HG03280 (cell line): Measurements from ENCODE around the gene KIAA0513.

ENCODE experiments used
- ATAC-seq: cut with Tn5 transposase; IDR thresholded peaks from one replicate; pipeline ENCODE4 v1.9.1; 2021; ENCODE audit warnings: mild to moderate bottlenecking, moderate library complexity; ENCODE audit not compliant: unreplicated experiment

KIAA0513 gene

DNA sequence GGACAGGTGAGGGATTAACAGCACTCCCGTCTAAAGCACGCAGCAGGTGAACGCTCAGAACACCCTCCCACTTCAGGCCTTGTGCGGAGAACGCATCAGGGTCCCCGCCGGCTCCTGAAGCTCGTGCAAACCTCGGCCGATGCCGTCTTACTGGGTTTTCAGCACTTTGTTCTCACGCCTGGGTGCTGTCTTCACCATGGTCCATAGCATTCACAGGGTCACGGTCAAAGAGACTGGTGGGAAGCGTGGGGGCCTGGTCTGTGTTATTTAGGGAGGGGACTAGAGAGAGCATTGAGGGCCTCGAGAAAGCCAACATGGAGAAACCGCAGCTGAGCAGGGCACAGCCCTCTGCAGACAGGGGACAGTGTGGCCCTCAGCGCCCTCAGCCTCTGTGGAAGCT, 58.1 kb downstream of the KIAA0513 start:
- ATAC-seq, result no peak

DNA sequence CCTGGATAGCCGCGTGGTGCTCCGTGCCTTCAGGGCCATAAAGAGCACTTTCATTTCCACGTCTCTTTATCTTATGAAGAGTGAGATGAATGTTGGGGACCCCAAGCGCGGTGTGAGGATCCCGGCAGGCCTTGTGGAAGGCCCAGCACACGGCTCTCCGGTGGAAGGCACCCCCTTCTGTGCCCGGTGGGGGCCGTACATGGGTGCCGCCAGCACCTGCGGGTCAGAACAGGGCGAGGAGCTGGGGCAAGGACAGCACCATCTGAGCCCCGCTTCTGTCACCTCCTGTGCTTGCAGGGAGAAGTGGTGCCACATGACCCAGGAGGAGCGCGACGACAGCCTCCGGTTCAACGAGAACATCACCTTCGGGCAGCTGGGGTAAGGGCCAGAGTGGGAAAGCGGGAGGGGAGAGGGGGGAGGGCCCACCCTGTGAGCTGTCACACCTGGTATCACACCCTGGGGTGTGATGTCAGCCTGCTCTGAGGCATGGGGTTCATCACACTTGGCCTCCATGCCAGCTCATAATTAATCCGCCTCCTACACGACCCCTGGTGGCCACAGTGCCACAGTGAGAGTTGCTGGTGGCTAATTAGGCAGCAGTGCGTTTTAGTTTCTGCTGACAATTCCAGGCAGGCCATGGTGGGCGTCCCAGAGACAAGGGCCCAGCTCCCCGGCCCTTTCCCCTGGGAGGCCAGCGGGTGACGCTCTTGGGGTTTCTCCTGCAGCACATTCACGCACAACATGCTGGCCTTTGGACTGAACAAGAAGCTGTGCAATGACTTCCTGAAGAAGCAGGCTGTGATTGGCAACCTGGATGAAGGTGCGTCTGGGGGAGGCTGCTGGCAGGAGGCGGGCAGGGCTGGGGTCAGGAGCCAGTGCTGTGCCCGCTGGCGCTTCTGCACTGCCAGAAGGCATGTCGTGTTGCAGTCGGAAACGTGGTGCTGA, 59.0 kb downstream of the KIAA0513 start:
- peak; percentile 51 for ATAC-seq

DNA sequence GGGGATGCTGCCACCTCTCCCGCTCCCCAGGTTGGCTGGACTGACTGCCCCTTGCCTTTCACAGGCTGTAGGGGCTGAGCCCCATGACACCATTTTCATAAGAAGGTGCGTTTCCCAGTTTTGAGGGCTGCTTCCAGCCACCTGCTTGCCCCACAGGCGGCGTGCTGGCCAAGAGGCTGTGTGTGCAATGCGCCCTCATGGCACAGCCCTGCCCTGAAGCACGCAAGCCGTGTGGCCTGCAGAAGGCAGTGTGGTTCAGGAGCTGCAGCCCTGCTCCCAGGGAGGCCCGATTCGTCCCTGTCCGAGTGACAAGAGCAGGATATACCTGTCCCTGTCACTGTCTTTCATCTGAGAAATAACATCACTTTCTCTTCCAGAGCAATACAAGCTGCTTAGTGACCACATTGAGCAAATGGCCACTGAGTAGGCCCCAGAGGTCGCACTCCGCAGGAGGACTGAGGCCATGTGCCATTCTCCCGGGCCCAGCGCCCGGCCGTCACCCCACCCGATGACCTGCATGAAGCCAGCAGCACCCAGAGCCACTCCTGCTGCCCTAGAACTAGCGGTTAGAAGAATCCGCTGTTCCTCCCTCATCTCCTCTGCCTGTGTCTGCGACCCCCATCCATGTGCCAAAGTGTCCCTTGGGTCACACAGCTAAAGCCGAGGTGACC, 60.4 kb downstream of the KIAA0513 start:
- no peak for ATAC-seq

DNA sequence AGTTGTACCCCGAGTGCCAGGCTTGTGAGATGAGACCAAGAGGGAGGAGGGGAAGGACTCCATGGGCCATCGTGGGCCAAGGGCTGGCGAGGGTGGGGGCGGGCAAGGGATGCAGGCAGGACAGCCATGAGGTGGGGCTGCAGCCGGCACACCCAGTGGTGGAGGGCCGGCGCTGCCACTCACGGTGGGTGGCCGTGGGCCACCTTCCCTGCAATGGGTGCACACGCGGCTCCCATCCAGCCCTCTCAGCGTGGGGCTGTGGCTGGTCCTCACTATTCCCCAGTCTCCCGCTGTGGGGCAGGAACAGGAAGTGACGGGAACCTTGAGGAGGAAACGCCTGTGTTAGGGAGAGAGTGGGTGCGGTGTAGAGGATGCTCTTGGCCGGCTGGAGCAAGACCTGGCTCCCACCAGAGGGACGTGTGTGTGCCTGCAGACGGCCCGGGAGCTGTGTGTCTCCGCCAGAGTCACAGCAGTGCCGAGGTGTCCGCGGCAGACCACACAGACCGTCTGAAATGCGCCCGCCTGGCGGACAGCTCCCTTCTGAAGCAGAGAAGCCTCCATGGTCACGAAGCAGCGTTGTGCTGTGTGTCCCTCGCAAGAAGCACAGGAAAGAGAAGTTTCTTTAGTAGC, 61.1 kb downstream of the KIAA0513 start:
- no peak for ATAC-seq

DNA sequence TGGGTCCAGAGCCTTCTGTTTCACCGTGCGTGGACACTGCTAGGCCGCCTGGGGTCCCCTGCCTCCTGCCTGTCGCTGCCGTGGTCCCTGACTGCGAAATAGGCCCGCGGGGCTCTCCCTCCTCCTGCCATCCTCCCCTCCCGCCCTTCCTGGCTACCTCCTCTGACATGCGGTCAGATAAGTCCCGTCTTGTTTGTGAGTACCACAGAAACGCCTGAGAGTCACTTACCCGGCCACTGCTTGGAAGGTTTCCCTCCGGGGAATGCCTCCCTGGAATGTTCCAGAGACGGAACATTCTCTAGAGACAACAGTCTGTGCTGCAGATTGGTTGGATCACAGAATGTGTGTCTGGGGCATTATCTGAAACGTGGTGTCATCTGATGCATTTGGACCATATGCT, 61.9 kb downstream of the KIAA0513 start:
- no peak for ATAC-seq

DNA sequence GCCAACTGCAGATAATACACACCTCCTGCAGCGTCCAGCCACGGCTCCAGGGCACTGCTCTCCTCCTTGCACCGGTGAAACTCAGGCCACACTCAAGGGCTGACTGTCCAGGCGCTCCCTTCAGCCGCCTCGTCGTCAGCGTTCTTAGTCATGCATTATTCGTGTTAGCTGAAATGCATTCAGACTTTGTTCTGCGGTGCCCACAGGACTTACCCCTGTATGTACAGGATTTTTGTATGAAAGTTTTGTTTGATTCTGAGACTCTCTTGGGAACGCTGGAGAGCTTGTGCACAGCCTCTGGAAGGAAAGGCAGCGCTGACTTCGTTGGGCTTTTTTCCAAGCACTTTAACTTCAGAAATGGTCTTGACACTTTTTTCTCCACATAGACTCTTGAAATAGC, 62.6 kb downstream of the KIAA0513 start:
- ATAC-seq, result no peak

DNA sequence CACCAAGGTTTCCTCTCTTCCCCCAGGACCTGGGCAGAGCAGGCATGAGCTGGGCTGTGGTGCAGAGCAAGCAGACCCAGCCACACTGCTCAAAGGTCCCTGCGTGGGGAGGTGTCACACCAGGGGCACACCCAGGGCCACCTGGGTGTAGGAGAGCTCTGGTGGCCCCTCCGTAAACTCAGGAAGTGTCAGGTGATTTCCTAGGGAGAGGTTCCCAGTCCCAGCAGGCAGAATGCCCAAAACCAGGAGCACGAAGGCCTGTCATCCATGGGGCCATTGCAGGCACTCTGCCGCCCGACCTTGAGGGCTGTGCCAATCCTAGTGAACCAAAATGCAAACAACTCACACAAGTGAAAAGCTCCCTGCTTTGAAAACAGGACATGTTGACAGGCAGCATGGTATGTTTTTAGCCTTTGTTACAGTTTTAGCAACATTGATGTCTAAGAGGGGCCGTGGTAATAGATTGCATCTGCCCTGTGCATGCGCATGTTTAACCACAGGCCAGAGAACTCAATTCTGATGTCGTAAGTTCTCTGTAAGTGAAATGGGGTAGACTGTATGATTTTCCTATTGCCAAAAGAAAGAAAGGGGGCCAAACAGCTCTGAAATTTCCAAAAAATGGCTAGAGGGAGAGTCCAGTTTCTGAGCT, 63.4 kb downstream of the KIAA0513 start:
- no peak for ATAC-seq

DNA sequence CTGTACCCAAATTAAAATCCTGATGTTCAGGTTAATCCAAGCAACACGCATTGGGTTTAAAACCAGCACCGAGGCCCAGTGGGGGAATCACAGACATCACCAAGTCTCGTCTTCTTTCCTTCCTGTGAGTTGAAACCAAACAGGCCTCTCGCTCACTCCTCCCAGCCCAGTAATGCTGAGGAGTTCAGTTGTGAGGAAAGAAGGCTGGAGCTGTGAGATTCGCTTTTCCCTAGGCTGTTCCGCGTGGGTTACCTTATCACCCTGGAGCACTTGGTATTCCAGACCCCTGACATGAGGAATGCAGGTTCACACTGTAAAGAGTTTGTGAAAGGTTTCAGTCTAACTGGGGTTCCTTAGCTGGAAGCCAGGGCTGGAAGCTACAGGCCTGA, 63.9 kb downstream of the KIAA0513 start:
- ATAC-seq, result no peak

DNA sequence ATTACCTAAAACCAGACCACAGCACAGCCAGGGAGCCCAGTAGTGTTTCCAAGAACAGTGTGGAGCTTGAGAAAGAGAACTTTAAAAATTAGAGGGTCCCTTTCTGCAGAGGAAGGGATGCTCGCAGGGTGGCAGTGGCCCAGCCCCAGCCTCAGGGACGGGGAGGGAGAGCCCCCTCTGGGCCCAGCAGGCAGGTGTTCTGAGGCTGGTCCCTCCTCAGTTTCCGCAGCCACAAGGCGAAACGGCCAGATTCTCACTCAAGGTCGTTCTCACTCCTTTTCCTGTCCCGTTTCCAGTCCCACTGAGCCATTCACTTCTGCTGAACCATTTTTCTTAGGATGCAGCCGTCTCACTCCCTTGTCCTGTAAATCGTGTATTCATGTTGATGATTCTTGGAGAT, 64.7 kb downstream of the KIAA0513 start:
- no peak for ATAC-seq

DNA sequence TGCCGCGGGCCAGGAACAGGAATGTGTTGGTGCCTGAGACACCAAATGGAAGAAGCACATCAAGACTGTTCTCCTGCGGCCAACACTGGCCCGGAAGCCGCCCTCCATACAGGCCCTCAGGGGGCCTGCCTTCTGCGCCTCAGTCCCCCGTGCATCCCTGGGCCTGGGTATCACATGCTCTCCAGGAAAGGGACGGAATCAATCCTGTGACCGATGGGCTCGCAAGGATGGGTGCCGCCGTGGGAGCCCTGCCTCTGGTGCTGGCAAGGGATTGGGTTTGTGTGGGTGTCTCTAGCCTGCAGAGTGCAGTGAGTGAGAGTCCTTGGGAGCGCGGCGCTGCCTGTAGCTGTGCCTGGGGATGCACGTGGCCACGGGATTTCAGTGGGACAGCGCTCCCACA, 65.3 kb downstream of the KIAA0513 start:
- ATAC-seq, result no peak

DNA sequence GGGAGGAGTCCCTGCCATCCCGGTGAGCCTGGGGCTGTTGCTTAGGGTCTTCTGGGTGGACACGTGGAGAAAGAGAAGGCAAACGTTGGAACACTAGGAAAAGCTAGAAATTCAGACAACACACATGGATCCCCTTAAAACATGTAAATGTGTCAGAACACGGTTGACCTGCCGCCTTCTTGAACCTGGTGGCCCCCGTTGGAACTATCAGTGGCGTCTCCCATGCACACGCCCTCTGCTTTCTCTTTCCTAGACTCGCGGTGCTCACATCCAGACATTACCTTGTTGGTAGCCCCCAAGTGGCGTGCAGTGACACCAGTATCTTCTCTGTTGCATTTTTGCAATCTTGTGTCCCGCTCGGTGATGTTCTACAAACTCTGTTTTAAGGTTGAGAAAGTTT, 66.1 kb downstream of the KIAA0513 start:
- ATAC-seq, result no peak

DNA sequence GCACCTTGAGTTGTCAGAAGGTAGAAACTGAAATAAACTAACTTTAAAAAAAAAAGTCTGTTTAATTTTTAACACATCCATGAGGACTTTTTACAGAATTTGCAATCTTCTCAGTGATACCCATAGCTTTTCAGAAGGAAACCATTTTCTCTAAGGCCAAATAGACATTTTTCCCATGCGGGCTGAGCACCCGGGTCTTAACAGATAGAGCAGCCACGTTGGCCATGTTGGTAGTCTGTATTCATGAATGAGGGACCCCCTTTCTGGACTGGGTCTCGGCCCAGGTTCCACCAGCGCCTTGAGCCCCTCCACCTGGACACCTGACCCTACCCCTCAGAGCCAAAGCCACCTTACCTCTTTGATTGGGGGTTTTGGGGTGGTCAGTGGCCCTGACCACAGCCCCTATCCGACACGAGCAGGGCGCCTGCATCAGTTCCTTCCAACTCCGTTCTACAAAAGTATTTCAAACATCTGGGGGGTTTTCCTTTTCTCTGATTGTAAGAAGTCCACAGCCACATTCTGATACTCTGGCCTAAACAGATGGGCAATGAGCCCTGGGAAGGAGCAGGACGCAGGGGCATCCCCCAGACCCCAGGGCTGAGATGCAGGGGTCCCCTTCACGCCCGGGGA, 66.7 kb downstream of the KIAA0513 start:
- no peak for ATAC-seq

DNA sequence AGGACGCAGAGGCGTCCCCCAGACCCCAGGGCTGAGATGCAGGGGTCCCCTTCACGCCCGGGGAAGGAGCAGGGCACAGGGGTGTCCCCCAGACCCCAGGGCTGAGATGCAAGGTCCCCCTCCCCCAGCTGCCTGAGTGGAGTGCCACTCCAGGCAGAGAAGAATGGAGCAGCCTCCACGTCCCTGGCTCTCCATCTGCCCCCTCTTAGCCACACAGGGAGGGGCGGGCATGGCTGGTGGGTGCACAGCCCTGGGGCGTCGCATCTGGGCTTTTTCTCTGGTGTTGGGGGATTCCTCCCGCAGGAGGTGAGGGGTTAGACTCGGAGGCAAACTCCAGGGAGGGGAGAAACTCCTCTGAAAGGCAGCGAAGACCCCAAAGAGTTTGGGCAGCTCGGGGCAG, 67.2 kb downstream of the KIAA0513 start:
- ATAC-seq, result no peak

DNA sequence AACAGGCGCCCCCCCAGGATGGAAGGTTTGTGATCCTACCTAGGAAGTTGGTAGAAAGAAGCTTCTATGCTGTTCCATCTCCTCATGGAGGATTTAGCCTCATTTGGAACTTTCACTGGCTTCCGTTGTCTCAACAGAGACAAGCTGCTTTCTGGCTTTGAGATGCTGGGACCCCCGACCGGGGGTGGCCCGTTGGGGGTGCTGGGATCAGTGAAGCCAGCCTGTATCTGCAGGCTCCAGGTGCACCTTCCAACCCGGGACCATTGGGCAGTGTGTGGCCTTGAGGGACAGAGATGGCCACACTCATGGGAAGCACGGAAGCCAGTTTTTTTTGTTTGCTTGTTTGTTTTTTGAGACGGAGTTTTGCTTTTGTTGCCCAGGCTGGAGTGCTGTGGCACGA, 69.3 kb downstream of the KIAA0513 start:
- ATAC-seq, result no peak

DNA sequence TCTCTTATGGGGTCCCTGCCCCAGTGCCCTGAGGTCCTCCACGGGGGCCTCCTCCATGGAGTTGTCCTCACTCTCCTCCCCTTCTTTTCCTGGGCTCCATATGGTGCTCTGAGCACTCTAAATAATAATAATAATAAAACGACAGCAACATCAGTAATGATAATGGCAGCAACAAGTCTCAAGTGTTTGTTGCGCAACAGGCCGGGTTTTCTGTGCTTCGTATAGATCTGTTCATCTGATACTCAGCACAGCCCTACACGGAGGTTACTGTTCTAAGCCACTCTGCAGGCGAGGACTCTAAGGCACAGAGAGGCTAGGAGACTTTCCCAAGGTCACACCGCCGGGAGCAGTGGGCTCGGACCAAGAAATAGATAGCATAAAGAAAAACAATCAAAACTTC, 71.0 kb downstream of the KIAA0513 start:
- ATAC-seq, result no peak

DNA sequence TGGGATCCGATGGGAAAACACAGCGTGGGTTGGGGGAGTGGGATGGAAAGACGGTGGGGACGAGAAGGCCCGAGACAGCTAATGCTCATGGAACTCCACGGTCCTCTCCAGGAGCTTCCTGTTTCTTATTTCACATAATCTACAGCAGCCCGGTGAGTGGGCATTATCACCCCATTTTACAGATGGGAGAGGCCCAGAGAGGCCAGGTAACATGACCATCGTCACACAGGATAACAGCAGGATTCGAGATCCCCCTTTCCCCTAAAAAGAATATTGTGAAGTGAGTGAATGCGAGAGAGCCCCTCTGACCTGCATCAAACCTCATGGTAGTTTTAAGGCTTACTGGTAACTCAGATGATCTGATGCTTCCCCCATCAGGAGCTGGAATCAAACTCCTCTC, 72.7 kb downstream of the KIAA0513 start:
- no peak for ATAC-seq

DNA sequence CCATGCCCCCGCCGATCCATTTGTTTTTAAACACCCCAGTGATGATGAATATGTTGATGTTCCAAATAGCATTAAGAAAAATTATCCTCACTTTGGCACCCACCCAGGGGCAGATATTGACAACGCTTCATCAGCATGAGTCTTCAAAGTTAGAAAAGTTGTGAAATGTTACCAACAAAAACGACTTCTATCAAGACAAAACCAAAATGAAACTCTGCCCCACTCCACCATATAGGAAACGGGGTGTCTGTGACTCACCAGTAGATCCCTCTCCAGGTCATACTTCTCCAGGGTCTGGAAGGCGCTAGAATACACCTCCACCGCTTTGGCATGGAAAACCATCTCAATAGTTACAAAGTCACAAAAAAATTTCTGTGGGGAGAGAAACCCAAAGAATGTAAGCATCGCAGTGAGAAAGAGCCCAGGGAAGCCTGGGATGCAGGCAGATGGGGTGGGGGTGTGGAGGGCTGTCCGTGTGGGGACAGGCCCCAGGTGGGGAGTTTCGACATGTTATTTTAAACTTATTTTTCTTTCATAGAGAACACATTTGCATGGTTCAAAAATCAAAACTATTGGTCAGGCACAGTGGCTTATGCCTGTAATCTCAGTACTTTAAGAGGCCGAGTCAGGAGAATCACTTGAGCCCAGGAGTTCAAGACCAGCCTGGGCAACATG, 74.5 kb downstream of the KIAA0513 start:
- no peak for ATAC-seq

DNA sequence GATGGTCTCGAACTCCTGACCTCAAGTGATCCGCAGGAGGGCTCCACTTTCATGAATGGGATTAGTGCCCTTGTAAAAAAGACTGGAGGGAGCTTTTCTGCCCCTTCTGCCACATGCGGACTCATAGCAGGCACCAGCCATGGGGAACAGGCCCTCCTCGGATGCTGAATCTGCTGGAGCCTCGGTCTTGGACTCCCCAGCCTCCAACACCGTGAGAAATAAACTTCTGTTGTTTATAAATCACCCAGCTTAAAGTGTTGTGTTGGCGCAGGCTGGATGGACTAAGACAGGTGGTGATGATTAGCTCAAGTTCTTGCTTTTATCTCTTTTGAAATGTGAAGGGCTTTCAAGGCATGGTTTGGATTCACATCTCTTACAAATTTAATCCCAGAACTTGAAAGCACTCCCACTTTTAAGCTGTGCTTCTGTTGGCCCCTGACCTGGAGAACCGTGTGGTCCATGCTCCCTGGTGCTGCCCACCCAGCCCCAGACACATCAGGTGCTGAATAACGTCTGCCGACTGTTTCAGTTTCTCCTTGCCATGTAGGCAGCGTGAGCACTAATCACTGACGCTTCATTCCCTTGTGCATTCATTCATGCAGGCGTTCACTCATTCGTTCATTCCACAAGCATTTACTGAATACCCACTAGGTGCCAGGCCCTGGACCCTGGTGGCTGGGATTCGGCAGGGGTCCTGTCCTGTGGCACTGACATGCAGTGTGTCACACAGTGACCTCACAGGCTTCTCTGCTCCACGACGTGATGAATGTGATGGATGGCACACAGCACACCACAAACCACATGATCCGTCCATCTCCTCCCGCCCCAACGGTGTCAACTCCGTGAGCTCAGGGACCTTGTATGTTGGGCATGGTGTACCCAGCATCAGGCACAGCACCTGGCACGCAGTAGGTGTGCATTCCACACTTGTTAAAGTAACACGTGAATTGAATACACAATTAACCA, 75.8 kb downstream of the KIAA0513 start:
- ATAC-seq, result no peak

DNA sequence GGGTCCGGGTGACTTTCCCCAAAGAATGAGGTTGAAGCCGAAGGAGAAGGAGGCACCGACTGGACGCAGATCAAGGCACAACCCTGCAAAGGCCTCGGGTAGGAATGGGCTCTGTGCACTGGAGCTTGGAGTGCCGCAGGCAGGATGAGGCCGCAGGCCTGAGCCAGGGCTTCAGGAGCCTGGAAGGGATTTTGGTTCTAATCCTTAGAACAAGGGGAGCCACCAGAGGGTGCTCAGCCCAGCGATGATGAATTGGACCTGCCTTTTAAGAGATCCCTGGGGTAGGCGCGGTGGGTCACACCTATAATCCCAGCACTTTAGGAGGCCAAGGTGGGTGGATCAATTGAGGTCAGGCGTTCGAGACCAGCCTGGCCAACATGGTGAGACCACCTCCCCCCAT, 76.6 kb downstream of the KIAA0513 start:
- ATAC-seq, result no peak
